GM23338 (cell line): ENCODE measurements around the gene TENT5C. TPM values are rescaled to one million over a fixed set of nuclear protein-coding genes. Genes with fewer than 3 reads are reported as not detected.

Experiments used
- ATAC-seq: fragments of 200-7000 bp; cut with Tn5 transposase; 3 replicates; pipeline ENCODE4 v1.9.1; 2020
- DNase-seq: peaks from one replicate; pipeline ENCODE4 v3.0.0-alpha.2; 2015; ENCODE audit warnings: low spot score
- H2AFZ ChIP-seq: fragments of 200-600 bp; sonication (generic); 2 replicates; pipeline ENCODE4 v1.8.0; 2016; ENCODE audit warnings: antibody characterized with exemption, mild to moderate bottlenecking, moderate library complexity
- H3F3A ChIP-seq: fragments of 200-600 bp; sonication (generic); replicated peaks from 2 replicates; pipeline ENCODE4 v1.8.0; 2017; ENCODE audit warnings: antibody characterized with exemption, mixed run types, low read depth
- H3K27ac ChIP-seq: fragments of 200-600 bp; sonication (generic); 2 replicates; pipeline ENCODE4 v1.6.1; 2016; ENCODE audit warnings: low read depth
- H3K27me3 ChIP-seq: fragments of 200-600 bp; sonication (generic); 2 replicates; pipeline ENCODE4 v1.8.0; 2016; ENCODE audit warnings: mild to moderate bottlenecking, mixed run types, moderate library complexity; ENCODE audit not compliant: insufficient read depth
- H3K36me3 ChIP-seq: fragments of 200-600 bp; sonication (generic); 2 replicates; pipeline ENCODE4 v1.8.0; 2016; ENCODE audit warnings: mild to moderate bottlenecking; ENCODE audit not compliant: insufficient read depth
- H3K4me1 ChIP-seq: fragments of 200-600 bp; sonication (generic); 2 replicates; pipeline ENCODE4 v1.8.0; 2016; ENCODE audit warnings: mild to moderate bottlenecking, moderate library complexity; ENCODE audit not compliant: insufficient read depth
- H3K4me2 ChIP-seq: fragments of 200-600 bp; sonication (generic); 2 replicates; pipeline ENCODE4 v1.7.1; 2017; ENCODE audit warnings: mixed run types
- H3K4me3 ChIP-seq: fragments of 200-600 bp; sonication (generic); 2 replicates; pipeline ENCODE4 v1.6.1; 2016; ENCODE audit warnings: mixed run types
- H3K79me2 ChIP-seq: fragments of 200-600 bp; sonication (generic); replicated peaks from 2 replicates; pipeline ENCODE4 v1.8.0; 2017; ENCODE audit warnings: mild to moderate bottlenecking; ENCODE audit not compliant: insufficient read depth
- H3K9me2 ChIP-seq: fragments of 200-600 bp; sonication (generic); 2 replicates; pipeline ENCODE4 v1.8.0; 2017; ENCODE audit not compliant: insufficient read depth
- H4K20me1 ChIP-seq: fragments of 200-600 bp; sonication (generic); replicated peaks from 2 replicates; pipeline ENCODE4 v1.8.0; 2017; ENCODE audit warnings: mild to moderate bottlenecking; ENCODE audit not compliant: insufficient read depth
- H3K27ac Mint-ChIP-seq: 2 replicates; pipeline ENCODE4 v1.8.0; 2020; ENCODE audit warnings: inconsistent platforms, mild to moderate bottlenecking, moderate library complexity, mixed read lengths
- H3K27me3 Mint-ChIP-seq: 3 replicates; pipeline ENCODE4 v1.8.0; 2022; ENCODE audit warnings: low read depth, mild to moderate bottlenecking, moderate library complexity, mixed read lengths, inconsistent platforms; ENCODE audit not compliant: insufficient read depth, poor library complexity
- H3K36me3 Mint-ChIP-seq: 3 replicates; pipeline ENCODE4 v1.8.0; 2021; ENCODE audit warnings: low read depth, mild to moderate bottlenecking, inconsistent platforms, moderate library complexity, mixed read lengths
- H3K4me1 Mint-ChIP-seq: 3 replicates; pipeline ENCODE4 v1.8.0; 2020; ENCODE audit warnings: mild to moderate bottlenecking, inconsistent platforms, mixed read lengths
- H3K4me3 Mint-ChIP-seq: 3 replicates; pipeline ENCODE4 v1.8.0; 2021; ENCODE audit warnings: moderate library complexity, mild to moderate bottlenecking, inconsistent platforms, mixed read lengths
- H3K9me3 Mint-ChIP-seq: 3 replicates; pipeline ENCODE4 v1.8.0; 2020; ENCODE audit warnings: moderate library complexity, mild to moderate bottlenecking, inconsistent platforms, mixed read lengths
- CREB1 ChIP-seq: fragments of 250-450 bp; sonication (Bioruptor Pico); IDR thresholded peaks from 2 replicates; pipeline ENCODE4 v1.5.0; 2020; ENCODE audit warnings: low read depth, mild to moderate bottlenecking, moderate library complexity
- EZH2phosphoT487 ChIP-seq: fragments of 200-600 bp; sonication (generic); IDR thresholded peaks from one replicate; pipeline ENCODE4 v1.8.1; 2018; ENCODE audit warnings: antibody characterized with exemption; ENCODE audit not compliant: unreplicated experiment
- JUNB ChIP-seq: IDR thresholded peaks from one replicate; pipeline ENCODE4 v1.6.1; 2016; ENCODE audit warnings: antibody characterized with exemption; ENCODE audit not compliant: unreplicated experiment
- NANOG ChIP-seq: IDR thresholded peaks from 2 replicates; pipeline ENCODE4 v1.6.1; 2016; ENCODE audit warnings: antibody characterized with exemption, borderline replicate concordance
- POLR2AphosphoS5 ChIP-seq: IDR thresholded peaks from 2 replicates; pipeline ENCODE4 v1.6.1; 2016; ENCODE audit warnings: antibody characterized with exemption, low read depth
- STAT1 ChIP-seq: IDR thresholded peaks from one replicate; pipeline ENCODE4 v1.6.1; 2016; ENCODE audit warnings: antibody characterized with exemption; ENCODE audit not compliant: unreplicated experiment
- ZNF114 ChIP-seq: fragments of 250-450 bp; sonication (Bioruptor Pico); IDR thresholded peaks from 2 replicates; pipeline ENCODE4 v1.5.0; 2020; ENCODE audit warnings: mild to moderate bottlenecking, moderate library complexity
- polyA plus RNA-seq: library from polyadenylated mRNA; unstranded; fragments of >200 nt; fragmentation: Nextera tagmentation; extraction: Ambion mirVana; gene quantifications from 2 replicates; pipeline ENCODE4 v1.2.1, GENCODE V29; 2016
- total RNA-seq: library from RNA; depleted of rRNA; stranded (reverse); fragments of >200 nt; shearing (Covaris generic); gene quantifications from 2 replicates; pipeline ENCODE4 v1.2.3, GENCODE V29; 2014
- TF ChIP-seq, protein P1 (sequence below), 2 experiments: fragments of 200-600 bp in 1 of 2; sonication (generic) in 1 of 2; conservative IDR thresholded peaks; 2 replicates each; pipeline versions ENCODE4 v1.5.1 to v1.6.1; 2016 to 2017; ENCODE audit warnings: antibody characterized with exemption in 2 of 2, low read depth in 2 of 2, mild to moderate bottlenecking in 2 of 2, moderate library complexity in 1 of 2
- TF ChIP-seq, protein P2 (sequence below): IDR thresholded peaks from one replicate; pipeline ENCODE4 v1.6.1; 2018; ENCODE audit warnings: antibody characterized with exemption; ENCODE audit not compliant: unreplicated experiment

The TENT5C gene
- total and polyA plus RNA-seq, 2 experiments from 2014 or later = 0.23 to 0.80 TPM

DNA sequence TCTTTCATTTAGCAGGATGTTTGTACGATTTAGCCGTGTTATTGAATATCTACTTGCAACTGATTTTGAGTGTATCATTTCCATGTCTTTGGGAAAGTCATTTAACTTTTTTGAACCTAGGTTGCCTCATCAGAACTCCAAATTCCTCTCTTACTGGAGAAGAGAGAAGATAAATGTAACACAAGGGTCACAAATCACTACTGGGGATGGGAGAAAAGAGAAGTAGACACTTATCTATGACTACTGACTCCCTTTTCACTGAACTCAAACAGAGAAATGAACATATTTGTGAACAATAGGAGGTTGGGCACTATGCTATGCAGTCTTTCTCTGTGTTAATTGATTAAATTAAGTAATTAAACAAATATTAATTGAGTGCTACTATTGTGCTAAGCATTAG lies 42.2 kb downstream of the TENT5C start:
- Mint-ChIP-seq H3K9me3 (peaks cover 3% of the 10 kb centered on the region; the same call in 2 of the 3 replicates), H3K27ac (no peak overlapping the region), H3K36me3 (no peaks in the 10 kb centered on the region), H3K27me3 (no peaks in the 10 kb centered on the region), H3K4me1 (peaks cover 14% of the 10 kb centered on the region), H3K4me3 (no peak overlapping the region)
- H3K79me2 ChIP-seq = no peaks in the 10 kb centered on the region
- H3K4me1 ChIP-seq = peaks cover 4% of the 10 kb centered on the region; the same call in 1 of the 2 replicates
- H3K4me2 ChIP-seq = no peak overlapping the region
- H3K27ac ChIP-seq = no peak overlapping the region
- no peaks in the 10 kb centered on the region for H3K36me3 ChIP-seq
- no peak overlapping the region for H2AFZ ChIP-seq
- TF ChIP-seq EZH2phosphoT487 = no peak
- TF ChIP-seq, protein P1, sequence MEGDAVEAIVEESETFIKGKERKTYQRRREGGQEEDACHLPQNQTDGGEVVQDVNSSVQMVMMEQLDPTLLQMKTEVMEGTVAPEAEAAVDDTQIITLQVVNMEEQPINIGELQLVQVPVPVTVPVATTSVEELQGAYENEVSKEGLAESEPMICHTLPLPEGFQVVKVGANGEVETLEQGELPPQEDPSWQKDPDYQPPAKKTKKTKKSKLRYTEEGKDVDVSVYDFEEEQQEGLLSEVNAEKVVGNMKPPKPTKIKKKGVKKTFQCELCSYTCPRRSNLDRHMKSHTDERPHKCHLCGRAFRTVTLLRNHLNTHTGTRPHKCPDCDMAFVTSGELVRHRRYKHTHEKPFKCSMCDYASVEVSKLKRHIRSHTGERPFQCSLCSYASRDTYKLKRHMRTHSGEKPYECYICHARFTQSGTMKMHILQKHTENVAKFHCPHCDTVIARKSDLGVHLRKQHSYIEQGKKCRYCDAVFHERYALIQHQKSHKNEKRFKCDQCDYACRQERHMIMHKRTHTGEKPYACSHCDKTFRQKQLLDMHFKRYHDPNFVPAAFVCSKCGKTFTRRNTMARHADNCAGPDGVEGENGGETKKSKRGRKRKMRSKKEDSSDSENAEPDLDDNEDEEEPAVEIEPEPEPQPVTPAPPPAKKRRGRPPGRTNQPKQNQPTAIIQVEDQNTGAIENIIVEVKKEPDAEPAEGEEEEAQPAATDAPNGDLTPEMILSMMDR (conservative IDR thresholded peaks at IDR 0.05; ENCODE audit: low read depth in 2 of 2) = no peak
- TF ChIP-seq ZNF114 (CRISPR knock-in tag) = no peak
- no peak for TF ChIP-seq STAT1
- TF ChIP-seq CREB1 = no peak
- TF ChIP-seq, protein P2, sequence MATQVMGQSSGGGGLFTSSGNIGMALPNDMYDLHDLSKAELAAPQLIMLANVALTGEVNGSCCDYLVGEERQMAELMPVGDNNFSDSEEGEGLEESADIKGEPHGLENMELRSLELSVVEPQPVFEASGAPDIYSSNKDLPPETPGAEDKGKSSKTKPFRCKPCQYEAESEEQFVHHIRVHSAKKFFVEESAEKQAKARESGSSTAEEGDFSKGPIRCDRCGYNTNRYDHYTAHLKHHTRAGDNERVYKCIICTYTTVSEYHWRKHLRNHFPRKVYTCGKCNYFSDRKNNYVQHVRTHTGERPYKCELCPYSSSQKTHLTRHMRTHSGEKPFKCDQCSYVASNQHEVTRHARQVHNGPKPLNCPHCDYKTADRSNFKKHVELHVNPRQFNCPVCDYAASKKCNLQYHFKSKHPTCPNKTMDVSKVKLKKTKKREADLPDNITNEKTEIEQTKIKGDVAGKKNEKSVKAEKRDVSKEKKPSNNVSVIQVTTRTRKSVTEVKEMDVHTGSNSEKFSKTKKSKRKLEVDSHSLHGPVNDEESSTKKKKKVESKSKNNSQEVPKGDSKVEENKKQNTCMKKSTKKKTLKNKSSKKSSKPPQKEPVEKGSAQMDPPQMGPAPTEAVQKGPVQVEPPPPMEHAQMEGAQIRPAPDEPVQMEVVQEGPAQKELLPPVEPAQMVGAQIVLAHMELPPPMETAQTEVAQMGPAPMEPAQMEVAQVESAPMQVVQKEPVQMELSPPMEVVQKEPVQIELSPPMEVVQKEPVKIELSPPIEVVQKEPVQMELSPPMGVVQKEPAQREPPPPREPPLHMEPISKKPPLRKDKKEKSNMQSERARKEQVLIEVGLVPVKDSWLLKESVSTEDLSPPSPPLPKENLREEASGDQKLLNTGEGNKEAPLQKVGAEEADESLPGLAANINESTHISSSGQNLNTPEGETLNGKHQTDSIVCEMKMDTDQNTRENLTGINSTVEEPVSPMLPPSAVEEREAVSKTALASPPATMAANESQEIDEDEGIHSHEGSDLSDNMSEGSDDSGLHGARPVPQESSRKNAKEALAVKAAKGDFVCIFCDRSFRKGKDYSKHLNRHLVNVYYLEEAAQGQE = no peak
- no peak overlapping the region for H3K4me3 ChIP-seq
- no peaks in the 10 kb centered on the region for H3K27me3 ChIP-seq
- DNase-seq = no peak
- no peak for ATAC-seq
- no peaks in the 10 kb centered on the region for H3F3A ChIP-seq
- H3K9me2 ChIP-seq = peaks cover 24% of the 10 kb centered on the region
- H4K20me1 ChIP-seq = no peaks in the 10 kb centered on the region

DNA sequence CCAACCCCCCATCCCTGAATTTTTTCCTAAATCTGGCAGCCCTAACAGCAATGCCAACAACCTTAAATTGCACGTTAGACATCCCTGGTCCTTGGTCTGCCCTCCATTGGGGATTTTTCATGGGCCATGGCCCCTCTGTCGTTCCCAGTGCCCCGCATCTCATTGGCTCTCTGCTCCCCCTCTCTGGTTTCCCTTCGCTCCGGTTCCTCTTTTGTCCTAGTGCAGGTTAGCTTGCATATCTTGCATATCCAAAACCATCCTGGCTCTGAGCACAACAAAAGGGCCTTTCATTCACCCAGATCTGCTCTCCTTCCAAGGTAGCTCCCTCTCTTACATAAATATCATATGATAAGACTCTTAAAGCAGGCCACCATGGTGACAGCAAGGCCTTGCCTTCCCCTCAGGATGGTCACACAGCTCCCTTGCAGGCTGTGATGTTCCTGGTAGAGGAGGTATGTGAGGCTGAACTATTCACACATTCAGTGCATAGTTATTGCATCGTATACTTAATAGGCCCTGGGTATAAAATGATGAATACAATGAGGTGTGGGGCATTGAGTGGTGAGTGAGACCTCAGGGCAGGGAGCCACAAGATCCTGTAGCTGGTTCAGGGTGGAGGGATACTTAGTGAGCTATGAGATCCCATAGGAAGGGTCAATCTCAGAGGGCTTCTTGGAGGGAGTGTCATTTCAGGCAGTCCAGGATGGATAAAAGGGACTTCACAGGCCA lies 45.2 kb downstream of the TENT5C start:
- H3K27me3 Mint-ChIP-seq = peaks cover 5% of the 10 kb centered on the region
- TF ChIP-seq, protein P1 (conservative IDR thresholded peaks at IDR 0.05; ENCODE audit: low read depth in 2 of 2) = no peak
- TF ChIP-seq JUNB (no peak), ZNF114 (CRISPR knock-in tag) (no peak), POLR2AphosphoS5 (no peak), NANOG (no peak), STAT1 (no peak)
- TF ChIP-seq, protein P2 = no peak

More for the DNA sequence above, 45.2 kb downstream of the TENT5C start:
- Histone ChIP-seq H4K20me1 (no peaks in the 10 kb centered on the region), H3K79me2 (no peaks in the 10 kb centered on the region), H3K27me3 (no peaks in the 10 kb centered on the region), H3K4me2 (0 out of 2 replicates have a peak overlapping the region, but pooled peaks have one; percentile 26), H3K36me3 (no peaks in the 10 kb centered on the region), H3K4me3 (no peak overlapping the region), H3F3A (no peaks in the 10 kb centered on the region), H3K9me2 (0 out of 2 replicates have a peak, but pooled peaks cover 12% of the 10 kb centered on the region), H2AFZ (peak overlapping the region; percentile 89; the same call in 1 of the 2 replicates), H3K4me1 (peaks cover 4% of the 10 kb centered on the region; the same call in 1 of the 2 replicates), H3K27ac (no peak overlapping the region)
- no peak overlapping the region for H3K4me3 Mint-ChIP-seq
- peaks cover 19% of the 10 kb centered on the region for H3K4me1 Mint-ChIP-seq
- DNase-seq (peak; percentile 24), ATAC-seq (peak; percentile 41; the same call in 1 of the 3 replicates)
- H3K36me3 Mint-ChIP-seq = no peaks in the 10 kb centered on the region
- H3K27ac Mint-ChIP-seq = peak overlapping the region; percentile 29
- H3K9me3 Mint-ChIP-seq = peaks cover 3% of the 10 kb centered on the region; the same call in 2 of the 3 replicates
